GM23248 (cell line): ENCODE data around the gene ATP2B3.

Experiments
- EZH2 ChIP-seq: fragments of 200-600 bp; sonication (generic); IDR thresholded peaks from 2 replicates; pipeline ENCODE4 v1.6.1; 2018; ENCODE audit warnings: antibody characterized with exemption, mild to moderate bottlenecking; ENCODE audit not compliant: insufficient read depth, poor library complexity, severe bottlenecking
- EZH2phosphoT487 ChIP-seq: fragments of 200-600 bp; sonication (generic); IDR thresholded peaks from 2 replicates; pipeline ENCODE4 v1.6.1; 2018; ENCODE audit warnings: antibody characterized with exemption, moderate library complexity, mild to moderate bottlenecking, low read depth; ENCODE audit not compliant: insufficient read depth

DNA sequence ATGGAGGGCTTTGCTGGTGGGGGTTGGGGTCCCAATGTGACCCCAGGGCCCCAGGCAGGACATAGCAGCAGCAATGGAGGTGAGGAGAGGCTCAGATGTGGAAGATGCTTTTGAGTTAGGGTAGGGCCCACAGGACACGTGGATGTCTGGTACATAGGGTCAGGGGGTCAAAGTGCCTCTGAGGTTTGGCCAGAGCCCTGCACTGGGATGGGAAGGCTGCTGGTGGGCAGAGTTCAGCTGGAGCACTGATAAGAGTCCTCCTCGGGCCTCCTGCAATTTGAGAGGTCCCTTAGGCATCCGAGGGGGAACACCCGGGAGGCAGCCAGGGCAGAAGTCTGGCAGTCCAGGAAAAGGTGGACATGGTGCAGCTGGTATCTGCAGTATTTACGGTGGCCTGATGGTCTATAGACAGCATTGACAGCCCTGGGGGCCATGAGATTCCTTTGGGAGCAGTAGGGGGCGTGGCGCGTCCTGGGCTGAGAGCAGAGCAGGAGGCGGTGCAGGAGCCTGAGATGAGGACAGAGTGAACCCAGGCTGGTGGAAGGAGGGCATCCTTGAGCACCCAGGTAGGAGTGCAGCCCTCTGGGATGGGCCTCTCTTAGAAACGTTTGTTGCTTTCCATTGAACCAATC, 58.9 kb downstream of the ATP2B3 start:
- TF ChIP-seq EZH2 (no peak), EZH2phosphoT487 (no peak)
